Upper lobe of right lung (tissue), 1 donor: Measurements from ENCODE around the gene LENEP. TPM values are rescaled to one million over a fixed set of nuclear protein-coding genes. Genes with fewer than 3 reads are reported as not detected.
A peak's percentile ranks its signal among the peaks of the same experiment; 100 is the strongest.

Source experiments
- ATAC-seq: fragments of 200-7000 bp; cut with Tn5 transposase; one replicate; pipeline ENCODE4 v1.9.1; 2020; ENCODE audit warnings: mild to moderate bottlenecking, moderate library complexity
- DNase-seq: peaks from one replicate; pipeline ENCODE4 v3.0.0-alpha.2; 2020
- H3K27ac ChIP-seq: fragments of 200-600 bp; one replicate; pipeline ENCODE4 v1.8.0; 2022
- H3K27me3 ChIP-seq: fragments of 200-600 bp; one replicate; pipeline ENCODE4 v1.8.0; 2022; ENCODE audit warnings: mild to moderate bottlenecking
- H3K36me3 ChIP-seq: fragments of 200-600 bp; one replicate; pipeline ENCODE4 v1.8.0; 2022
- H3K4me1 ChIP-seq: fragments of 200-600 bp; one replicate; pipeline ENCODE4 v1.8.0; 2022
- H3K4me3 ChIP-seq: fragments of 200-600 bp; one replicate; pipeline ENCODE4 v1.8.0; 2022; ENCODE audit warnings: mild to moderate bottlenecking
- H3K9me3 ChIP-seq: fragments of 200-600 bp; one replicate; pipeline ENCODE4 v1.8.0; 2022
- intact Hi-C: fragments of 100-400 bp; cut with DNase I; formaldehyde crosslinking; loops from one replicate; pipeline ENCODE4 v1.11.0; 2022
- total RNA-seq: library from RNA; stranded (reverse); fragmentation: NEBNext Ultra II Directional; extraction: Animal tissue kit (Norgen Biotek cat#: 25700); gene quantifications from one replicate; pipeline ENCODE4 v1.2.1, GENCODE V29; 2021
- TF ChIP-seq, protein P1 (sequence below): fragments of 200-600 bp; IDR thresholded peaks from one replicate; pipeline ENCODE4 v1.8.0; 2022; ENCODE audit warnings: antibody characterized with exemption
- donor health status: DM: no; HTN: yes; CAD: no; lungs with severe emphysema.

The LENEP gene
- total RNA-seq, 1 donor from 2014 or later, result not detected

DNA sequence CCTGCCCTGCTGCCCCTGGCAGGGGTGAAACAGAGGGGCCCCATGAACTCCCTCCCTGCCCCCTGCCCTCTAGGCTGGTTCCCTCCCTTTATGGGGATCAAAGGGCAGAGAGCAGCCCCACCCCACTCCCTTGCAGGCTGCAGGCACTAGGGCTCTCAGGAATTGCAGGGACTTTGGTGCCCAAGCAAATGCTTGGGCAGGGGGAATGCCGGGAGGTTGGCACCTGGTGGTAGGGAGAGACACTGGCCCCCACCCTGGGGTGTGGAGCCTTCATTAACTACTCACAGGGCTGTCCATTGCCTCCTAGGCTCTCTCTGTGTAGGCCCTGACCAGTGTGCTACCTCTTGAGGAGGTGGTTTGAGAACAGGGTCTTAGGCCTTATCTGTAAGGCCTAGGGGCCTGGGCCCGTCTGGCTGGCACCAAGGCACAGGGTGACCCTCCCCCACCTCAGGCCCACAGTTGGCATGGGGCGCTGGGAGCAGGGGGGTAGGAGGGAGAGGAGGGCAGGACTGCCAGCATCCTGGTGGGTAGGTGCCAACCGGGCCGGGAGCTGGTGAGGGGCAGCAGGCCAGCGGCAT is 14.0 kb downstream of the LENEP start:
- intact Hi-C loops, result no loop called here
- ATAC-seq, result no peak
- no peaks in the 10 kb centered on the region for H3K27me3 ChIP-seq
- no peaks in the 10 kb centered on the region for H3K36me3 ChIP-seq
- peaks cover 78% of the 10 kb centered on the region for H3K4me1 ChIP-seq
- peak overlapping the region; percentile 41 for H3K4me3 ChIP-seq
- peak overlapping the region; percentile 93 for H3K27ac ChIP-seq
- H3K9me3 ChIP-seq, result no peaks in the 10 kb centered on the region
- TF ChIP-seq, protein P1, sequence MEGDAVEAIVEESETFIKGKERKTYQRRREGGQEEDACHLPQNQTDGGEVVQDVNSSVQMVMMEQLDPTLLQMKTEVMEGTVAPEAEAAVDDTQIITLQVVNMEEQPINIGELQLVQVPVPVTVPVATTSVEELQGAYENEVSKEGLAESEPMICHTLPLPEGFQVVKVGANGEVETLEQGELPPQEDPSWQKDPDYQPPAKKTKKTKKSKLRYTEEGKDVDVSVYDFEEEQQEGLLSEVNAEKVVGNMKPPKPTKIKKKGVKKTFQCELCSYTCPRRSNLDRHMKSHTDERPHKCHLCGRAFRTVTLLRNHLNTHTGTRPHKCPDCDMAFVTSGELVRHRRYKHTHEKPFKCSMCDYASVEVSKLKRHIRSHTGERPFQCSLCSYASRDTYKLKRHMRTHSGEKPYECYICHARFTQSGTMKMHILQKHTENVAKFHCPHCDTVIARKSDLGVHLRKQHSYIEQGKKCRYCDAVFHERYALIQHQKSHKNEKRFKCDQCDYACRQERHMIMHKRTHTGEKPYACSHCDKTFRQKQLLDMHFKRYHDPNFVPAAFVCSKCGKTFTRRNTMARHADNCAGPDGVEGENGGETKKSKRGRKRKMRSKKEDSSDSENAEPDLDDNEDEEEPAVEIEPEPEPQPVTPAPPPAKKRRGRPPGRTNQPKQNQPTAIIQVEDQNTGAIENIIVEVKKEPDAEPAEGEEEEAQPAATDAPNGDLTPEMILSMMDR, result no peak
- peak; percentile 79 for DNase-seq

DNA sequence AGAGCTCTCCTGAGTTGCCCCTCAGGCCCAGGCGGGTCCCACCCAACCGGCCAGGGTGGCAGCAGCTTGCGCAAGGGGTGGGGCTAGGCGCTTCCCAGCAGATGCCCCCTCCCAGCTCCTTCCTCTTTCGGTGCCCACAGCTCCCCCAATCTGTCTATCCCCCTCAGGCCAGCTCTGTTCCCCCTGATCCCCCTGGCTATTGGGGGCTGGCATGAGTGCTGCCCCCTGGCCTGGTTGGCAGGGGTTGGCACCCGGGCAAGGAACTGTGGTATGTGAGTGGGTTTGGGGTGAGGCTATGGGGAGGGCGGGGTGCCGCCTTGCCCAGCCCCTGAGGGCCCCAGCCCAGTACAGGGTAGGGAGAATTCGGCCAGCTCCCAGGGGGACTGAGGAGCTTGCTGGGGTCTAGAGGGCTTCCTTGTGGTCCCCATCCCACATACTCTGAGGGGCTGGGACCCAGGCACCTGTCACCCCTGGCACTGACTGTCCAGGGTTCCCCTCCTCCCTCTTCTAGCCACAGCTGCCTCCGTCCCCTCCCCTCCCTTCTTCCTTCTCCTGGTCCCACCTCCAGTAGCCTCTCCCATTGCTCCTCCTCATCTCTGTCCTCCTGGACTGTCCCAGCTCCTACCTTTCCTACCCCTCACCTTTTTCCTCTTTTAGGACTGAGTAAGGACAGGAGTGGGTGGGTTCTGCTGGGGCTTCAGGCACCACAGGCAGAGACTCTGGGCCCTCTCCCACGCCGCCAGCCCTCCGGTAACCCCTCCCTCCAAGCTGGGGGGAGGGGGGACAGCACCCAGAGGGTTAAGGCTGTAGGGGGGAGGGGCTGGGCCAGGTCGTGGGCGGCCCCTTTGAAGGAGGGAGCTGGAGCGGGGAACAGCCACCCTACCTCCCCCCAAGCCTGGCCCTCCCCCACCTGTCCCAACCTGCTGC is 14.9 kb downstream of the LENEP start:
- no peaks in the 10 kb centered on the region for H3K9me3 ChIP-seq
- H3K27ac ChIP-seq, result peak overlapping the region; percentile 93
- peak overlapping the region; percentile 41 for H3K4me3 ChIP-seq
- intact Hi-C loops, result no loop called here
- H3K4me1 ChIP-seq, result peaks cover 87% of the 10 kb centered on the region
- H3K27me3 ChIP-seq, result no peaks in the 10 kb centered on the region
- TF ChIP-seq, protein P1, result no peak
- H3K36me3 ChIP-seq, result no peaks in the 10 kb centered on the region
- no peak for DNase-seq
- peak; percentile 4 for ATAC-seq

DNA sequence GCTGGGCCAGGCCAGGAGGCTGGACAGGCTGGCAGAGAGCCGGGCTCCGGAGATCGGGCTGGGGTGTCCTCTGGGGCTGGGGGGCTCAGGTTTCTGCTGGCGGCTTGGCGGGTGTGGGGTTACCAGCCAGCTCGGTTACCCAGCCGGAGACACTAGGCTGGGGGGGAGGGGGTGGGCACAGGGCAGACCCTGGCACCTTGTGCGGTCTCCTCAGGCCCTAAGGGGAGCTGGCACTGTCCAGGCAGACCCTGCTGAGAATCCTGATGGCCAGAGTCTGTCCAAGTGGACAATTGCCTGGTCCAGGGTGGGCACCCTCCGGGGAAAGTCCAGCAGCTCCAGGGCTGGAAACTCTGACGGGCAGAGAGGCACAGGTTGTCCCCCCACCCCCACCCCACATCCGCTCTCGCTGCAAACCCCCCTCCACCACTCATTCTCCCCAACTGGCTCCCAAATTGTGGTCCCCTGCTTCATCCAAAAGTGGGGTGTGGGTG is 15.9 kb downstream of the LENEP start:
- intact Hi-C loops, result no loop called here
- H3K27me3 ChIP-seq, result no peaks in the 10 kb centered on the region
- peak overlapping the region; percentile 93 for H3K27ac ChIP-seq
- DNase-seq (no peak), ATAC-seq (no peak)
- peak overlapping the region; percentile 41 for H3K4me3 ChIP-seq
- H3K4me1 ChIP-seq, result peaks cover 85% of the 10 kb centered on the region
- no peaks in the 10 kb centered on the region for H3K9me3 ChIP-seq
- TF ChIP-seq, protein P1, result no peak
- H3K36me3 ChIP-seq, result peaks cover 4% of the 10 kb centered on the region

DNA sequence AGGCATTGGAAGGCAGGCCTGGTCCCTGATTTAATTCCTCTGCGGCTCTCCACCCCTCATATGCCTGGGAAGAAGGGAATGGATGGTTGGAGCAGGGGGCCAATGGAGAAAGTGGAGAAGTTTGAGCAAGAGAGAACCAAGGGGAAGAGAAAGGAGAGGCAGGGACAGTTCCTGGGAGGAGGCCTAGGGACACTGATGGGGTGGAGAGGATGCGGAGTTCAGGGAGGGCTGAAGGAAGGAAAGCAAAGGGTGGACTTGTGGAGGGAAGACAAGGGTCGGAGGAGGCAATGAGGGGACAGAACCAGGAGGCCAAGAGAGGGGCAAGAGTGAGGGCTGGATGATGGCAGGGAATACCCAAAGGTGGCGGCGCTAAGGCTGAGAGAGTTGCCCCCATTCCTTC is 16.4 kb downstream of the LENEP start:
- ATAC-seq, result no peak
- no peaks in the 10 kb centered on the region for H3K9me3 ChIP-seq
- TF ChIP-seq, protein P1, result no peak
- DNase-seq, result no peak
- H3K27me3 ChIP-seq, result no peaks in the 10 kb centered on the region
- intact Hi-C loops, result no loop called here
- peak overlapping the region; percentile 41 for H3K4me3 ChIP-seq
- peaks cover 8% of the 10 kb centered on the region for H3K36me3 ChIP-seq
- peaks cover 80% of the 10 kb centered on the region for H3K4me1 ChIP-seq
- H3K27ac ChIP-seq, result peak overlapping the region; percentile 93

DNA sequence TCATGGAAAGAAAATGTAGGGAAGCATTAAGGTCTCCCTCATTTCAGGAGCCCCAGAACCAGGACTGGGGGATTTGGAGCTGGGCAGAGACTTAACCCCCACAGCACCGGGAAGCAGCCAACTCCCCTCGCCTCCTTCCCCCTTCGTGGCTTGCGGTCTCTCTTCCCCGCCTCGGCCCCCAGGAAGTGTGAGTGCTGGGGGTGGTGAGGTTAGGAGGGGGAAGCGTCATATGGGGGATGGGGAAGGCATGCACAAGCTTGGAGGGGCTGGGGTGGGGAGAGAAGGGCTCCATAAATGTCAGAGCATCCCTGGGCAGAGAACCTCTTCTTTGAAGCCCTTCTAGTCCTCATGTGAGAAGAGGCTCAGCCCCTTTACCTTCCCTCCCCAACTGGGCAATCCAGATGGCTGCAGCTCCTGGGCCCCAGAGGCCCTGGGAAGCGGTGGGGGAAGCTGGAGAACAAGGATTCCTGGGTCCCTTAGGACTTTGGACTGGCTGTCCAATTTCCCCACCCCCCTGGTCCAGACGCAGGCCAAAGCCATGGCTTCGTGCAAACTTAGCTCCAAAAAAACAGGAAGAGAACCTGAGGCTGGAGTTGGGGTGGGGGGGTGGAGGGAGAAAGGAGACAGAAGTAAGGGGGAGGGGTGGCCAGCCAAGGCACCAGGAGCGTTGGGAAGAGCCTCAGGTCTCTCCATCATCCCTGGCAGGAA is 17.0 kb downstream of the LENEP start:
- Histone ChIP-seq H3K9me3 (no peaks in the 10 kb centered on the region), H3K36me3 (peaks cover 15% of the 10 kb centered on the region), H3K4me1 (peaks cover 74% of the 10 kb centered on the region), H3K4me3 (peak overlapping the region; percentile 41), H3K27me3 (no peaks in the 10 kb centered on the region), H3K27ac (peak overlapping the region; percentile 36)
- no peak for ATAC-seq
- intact Hi-C loops, result no loop called here
- no peak for DNase-seq
- TF ChIP-seq, protein P1, result no peak
